RWPE1 (cell line): ENCODE results near the gene DOK6.

ENCODE experiments used
- CTCF ChIA-PET: fragments of 350-600 bp; sonication (Branson Sonifier 250); formaldehyde crosslinking; extraction: SDS; loops from one replicate; lab custom pipeline; 2021; lab: Yijun Ruan, JAX
- POLR2A ChIA-PET: fragments of 400-600 bp; formaldehyde crosslinking; extraction: SDS; loops from one replicate; lab custom pipeline; 2020; ENCODE audit warnings: antibody characterized with exemption; ENCODE audit not compliant: low non-redundant PET; lab: Yijun Ruan, JAX
- DNase-seq: peaks from one replicate; pipeline ENCODE4 v3.0.0; 2012; ENCODE audit warnings: low spot score
- H3K27ac ChIP-seq: fragments of 450-650 bp; 2 replicates; pipeline ENCODE4 v1.5.1; 2017
- CTCF ChIP-seq: fragments of 450-650 bp; conservative IDR thresholded peaks from 2 replicates; pipeline ENCODE4 v1.5.1; 2017; ENCODE audit warnings: low read depth, mild to moderate bottlenecking

The DOK6 gene

GRCh38 chr18:69617408-69617807 lies 216.7 kb downstream of the DOK6 start:
- no peak for DNase-seq
- POLR2A ChIA-PET: no interaction called here
- H3K27ac ChIP-seq: no peak overlapping the region
- CTCF ChIA-PET: no interaction called here
- TF ChIP-seq CTCF: no peak

GRCh38 chr18:69617888-69618287 lies 217.2 kb downstream of the DOK6 start:
- H3K27ac ChIP-seq: no peak overlapping the region
- no peak for DNase-seq
- TF ChIP-seq CTCF: no peak
- ChIA-PET POLR2A (no interaction called here), CTCF (no interaction called here)

GRCh38 chr18:69622184-69622583 lies 221.5 kb downstream of the DOK6 start:
- H3K27ac ChIP-seq: no peak overlapping the region
- TF ChIP-seq CTCF: no peak
- no peak for DNase-seq
- ChIA-PET CTCF (no interaction called here), POLR2A (no interaction called here)

GRCh38 chr18:69622961-69623360 lies 222.3 kb downstream of the DOK6 start:
- ChIA-PET CTCF (no interaction called here), POLR2A (no interaction called here)
- no peak overlapping the region for H3K27ac ChIP-seq
- TF ChIP-seq CTCF: no peak
- no peak for DNase-seq

- H3K27ac ChIP-seq: no peak overlapping the region
- no peak for DNase-seq
- ChIA-PET CTCF (no interaction called here), POLR2A (no interaction called here)
- TF ChIP-seq CTCF: no peak
Measured at GRCh38 chr18:69626171-69626570, 225.5 kb downstream of the DOK6 start.

GRCh38 chr18:69626643-69627242 lies 226.1 kb downstream of the DOK6 start:
- ChIA-PET CTCF (no interaction called here), POLR2A (no interaction called here)
- no peak for TF ChIP-seq CTCF
- no peak overlapping the region for H3K27ac ChIP-seq
- DNase-seq: no peak
